WERI-Rb-1 (cell line): ENCODE results near the gene MRPL9.

Experiments used
- DNase-seq: peaks from one replicate; pipeline ENCODE4 v3.0.0-alpha.2; 2020
- H3K27ac ChIP-seq: fragments of 250-450 bp; sonication (Bioruptor Pico); 2 replicates; pipeline ENCODE4 v1.5.1; 2020; ENCODE audit warnings: mild to moderate bottlenecking, moderate library complexity
- H3K27me3 ChIP-seq: fragments of 250-450 bp; sonication (Bioruptor Pico); 2 replicates; pipeline ENCODE4 v1.5.1; 2021; ENCODE audit warnings: mild to moderate bottlenecking, low read depth, moderate library complexity; ENCODE audit not compliant: insufficient read depth, severe bottlenecking
- H3K36me3 ChIP-seq: fragments of 250-450 bp; sonication (Bioruptor Pico); 2 replicates; pipeline ENCODE4 v1.5.1; 2020; ENCODE audit warnings: mild to moderate bottlenecking, moderate library complexity
- H3K4me3 ChIP-seq: 2 replicates; pipeline ENCODE4 v1.5.1; 2011; ENCODE audit warnings: low read depth, mild to moderate bottlenecking, control low read depth, low read length
- H3K9me3 ChIP-seq: fragments of 250-450 bp; sonication (Bioruptor Pico); 2 replicates; pipeline ENCODE4 v1.5.1; 2021; ENCODE audit warnings: mild to moderate bottlenecking, moderate library complexity; ENCODE audit not compliant: severe bottlenecking
- CTCF ChIP-seq: IDR thresholded peaks from 2 replicates; pipeline ENCODE4 v1.5.1; 2011; ENCODE audit warnings: low read depth, mild to moderate bottlenecking, control low read depth, inconsistent platforms, low read length

MRPL9 gene

GRCh38 chr1:151711951-151712350 is 51.3 kb downstream of the MRPL9 start:
- Histone ChIP-seq H3K36me3 (peaks cover 78% of the 10 kb centered on the region), H3K4me3 (peak overlapping the region; percentile 30), H3K27ac (peak overlapping the region; percentile 90), H3K9me3 (no peaks in the 10 kb centered on the region), H3K27me3 (no peaks in the 10 kb centered on the region)
- TF ChIP-seq CTCF, result no peak
- peak; percentile 70 for DNase-seq

GRCh38 chr1:151711044-151711800 is 52.1 kb downstream of the MRPL9 start:
- Histone ChIP-seq H3K27me3 (no peaks in the 10 kb centered on the region), H3K4me3 (peak overlapping the region; percentile 30), H3K9me3 (no peaks in the 10 kb centered on the region), H3K36me3 (peaks cover 85% of the 10 kb centered on the region), H3K27ac (peak overlapping the region; percentile 90)
- TF ChIP-seq CTCF, result no peak
- DNase-seq, result peak; percentile 100

GRCh38 chr1:151710187-151710840 is 53.0 kb downstream of the MRPL9 start:
- Histone ChIP-seq H3K27me3 (no peaks in the 10 kb centered on the region), H3K36me3 (peaks cover 94% of the 10 kb centered on the region), H3K9me3 (no peaks in the 10 kb centered on the region), H3K27ac (peak overlapping the region; percentile 90), H3K4me3 (no peak overlapping the region)
- no peak for TF ChIP-seq CTCF
- DNase-seq, result peak; percentile 94
